ENCODE measurements around the gene PRPH2.

- no peak for TF ChIP-seq POLR2AphosphoS5 (IDR thresholded peaks at IDR 0.05; ENCODE audit: low read depth, low read length)
- no peak for TF ChIP-seq POLR2A (IDR thresholded peaks at IDR 0.05; ENCODE audit: low read depth, low read length)
- no peak for TF ChIP-seq TAF1 (IDR thresholded peaks at IDR 0.05; ENCODE audit: low read depth, low read length)
- no peak for TF ChIP-seq SPI1 (IDR thresholded peaks at IDR 0.05; ENCODE audit: low read depth, low read length)
- TF ChIP-seq POU2F2 (IDR thresholded peaks at IDR 0.05; ENCODE audit: low read depth, low read length) = no peak
Observed at GRCh38 chr6:42726485-42727086, 4.2 kb upstream of the PRPH2 start.
